Epithelial cell of proximal tubule (primary cell): ENCODE data around the gene XKRX. TPM values are rescaled to one million over a fixed set of nuclear protein-coding genes. Genes with fewer than 3 reads are reported as not detected.

Experiments used
- DNase-seq: peaks from one replicate; pipeline ENCODE4 v3.0.0-alpha.2; 2011; ENCODE audit warnings: low read depth
- H3K4me3 ChIP-seq: 2 replicates; pipeline ENCODE4 v1.5.1; 2011; ENCODE audit warnings: low read depth, mild to moderate bottlenecking, low read length
- CTCF ChIP-seq: conservative IDR thresholded peaks from 2 replicates; pipeline ENCODE4 v1.5.1; 2012; ENCODE audit warnings: low read depth, mild to moderate bottlenecking, low read length
- total RNA-seq: library from RNA; depleted of rRNA; stranded (reverse); fragments of >200 nt; gene quantifications from 2 replicates; pipeline ENCODE4 v1.2.3, GENCODE V29; 2015

The XKRX gene
- total RNA-seq, 1 donor from 2014 or later, result not detected

DNA sequence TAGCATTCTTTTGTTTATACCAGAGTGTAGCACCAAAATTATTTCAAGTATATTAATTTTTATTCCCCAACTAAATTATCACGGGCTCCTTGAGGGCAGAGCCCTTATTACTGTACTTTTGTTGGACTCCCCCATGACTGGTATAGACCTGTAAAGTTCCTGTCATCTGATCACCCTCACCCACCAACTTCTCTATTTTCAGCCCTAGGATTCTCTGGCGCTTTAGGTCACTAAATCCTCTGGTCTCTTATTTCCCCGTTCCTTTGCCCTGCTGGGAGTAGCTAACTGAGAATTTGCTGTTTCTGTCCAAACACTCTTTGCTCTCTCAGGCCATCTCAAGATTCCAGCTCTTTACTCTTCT, 3.2 kb upstream of the XKRX start:
- DNase-seq, result no peak
- no peak overlapping the region for H3K4me3 ChIP-seq
- TF ChIP-seq CTCF, result no peak

DNA sequence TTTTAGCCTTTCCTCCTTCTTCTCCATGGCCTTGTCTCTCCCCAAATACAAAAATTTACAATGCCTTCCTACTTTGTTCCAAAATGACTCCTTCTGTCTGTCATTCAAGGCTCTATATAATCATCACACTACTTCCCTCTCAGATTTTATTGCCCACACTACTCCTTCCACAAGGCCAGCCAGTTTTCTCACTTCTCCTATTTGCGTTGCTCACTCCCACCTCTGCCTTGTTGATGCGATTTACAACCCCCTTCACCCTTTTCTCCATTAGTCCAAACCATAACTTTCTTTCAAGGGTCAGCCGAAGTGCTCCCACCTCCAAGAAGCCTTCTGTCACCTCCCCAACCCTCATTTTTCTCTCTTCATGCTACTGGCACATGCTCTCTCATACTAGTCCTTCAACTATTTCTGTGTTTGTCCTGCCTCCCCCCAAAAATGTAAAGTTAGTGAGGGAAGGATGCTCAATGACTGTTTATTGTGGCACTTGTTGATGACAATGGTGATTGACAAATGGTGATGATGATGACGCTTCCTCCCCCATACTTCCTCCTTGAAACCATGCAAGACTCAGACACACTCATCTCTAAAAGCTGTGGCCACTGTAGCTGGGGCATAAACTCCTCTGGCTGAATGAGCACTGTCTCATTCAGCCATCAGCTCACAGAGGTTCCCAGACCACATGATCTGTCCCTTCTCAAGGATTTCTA, 2.7 kb upstream of the XKRX start:
- no peak overlapping the region for H3K4me3 ChIP-seq
- DNase-seq, result no peak
- no peak for TF ChIP-seq CTCF

- TF ChIP-seq CTCF, result no peak
- DNase-seq, result no peak
- H3K4me3 ChIP-seq, result no peak overlapping the region
Observed at GRCh38 chrX:100926453-100926852, 2.3 kb downstream of the XKRX start.

DNA sequence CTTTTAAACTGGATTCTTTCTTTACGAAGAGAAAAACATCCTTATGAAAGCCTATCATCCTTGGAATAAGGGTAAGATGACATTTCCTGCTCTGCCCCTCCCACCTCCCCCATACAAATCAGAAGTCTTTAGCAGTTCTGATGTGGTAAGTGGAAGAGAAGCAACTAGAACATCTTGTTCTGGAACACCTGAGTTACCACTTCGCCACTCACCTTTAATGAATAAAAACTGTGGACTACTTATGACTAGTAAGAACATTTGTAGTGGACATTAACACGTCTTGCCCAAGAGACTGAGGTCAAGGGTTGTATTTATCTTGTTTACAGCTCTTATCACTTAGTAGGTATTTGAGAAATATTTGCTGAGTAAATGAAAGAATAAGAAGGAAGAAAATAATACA, 4.3 kb downstream of the XKRX start:
- no peak for DNase-seq
- H3K4me3 ChIP-seq, result no peak overlapping the region
- no peak for TF ChIP-seq CTCF

DNA sequence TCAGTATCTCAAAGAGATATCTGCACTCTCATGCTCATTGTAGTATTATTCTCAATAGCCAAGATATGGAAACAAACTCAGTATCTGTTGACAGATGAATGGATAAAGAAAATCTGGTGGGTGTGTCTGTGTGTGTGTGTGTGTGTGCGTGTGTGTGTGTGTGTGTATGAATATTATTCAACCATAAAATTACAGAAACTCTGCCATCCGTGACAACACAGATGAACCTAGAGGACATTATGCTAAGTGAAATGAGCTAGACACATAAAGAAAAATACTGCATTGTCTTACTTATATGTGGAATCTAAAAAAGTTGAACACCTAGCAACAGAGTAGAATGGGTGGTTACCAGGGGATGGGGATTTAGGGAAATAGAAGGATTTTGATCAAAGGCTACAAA, 13.2 kb downstream of the XKRX start:
- no peak for TF ChIP-seq CTCF
- H3K4me3 ChIP-seq, result no peak overlapping the region
- DNase-seq, result no peak

DNA sequence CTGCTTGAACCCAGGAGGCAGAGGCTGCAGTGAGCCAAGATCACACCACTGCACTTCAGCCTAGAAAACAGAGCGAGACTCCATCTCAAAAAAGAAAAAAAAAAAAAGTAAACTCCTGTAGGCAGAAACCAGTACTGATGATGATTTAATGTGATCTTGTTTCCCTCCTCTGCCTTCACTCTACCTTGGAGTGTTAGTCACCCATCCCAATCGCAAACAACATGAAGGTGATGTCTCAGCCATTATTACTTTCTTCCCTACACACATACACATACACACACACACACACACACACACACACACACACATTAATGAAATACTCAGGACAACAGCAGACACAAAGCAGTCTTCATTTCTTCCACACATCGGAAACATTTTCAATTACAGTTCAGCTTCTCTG, 15.6 kb downstream of the XKRX start:
- no peak for DNase-seq
- TF ChIP-seq CTCF, result no peak
- H3K4me3 ChIP-seq, result no peak overlapping the region

DNA sequence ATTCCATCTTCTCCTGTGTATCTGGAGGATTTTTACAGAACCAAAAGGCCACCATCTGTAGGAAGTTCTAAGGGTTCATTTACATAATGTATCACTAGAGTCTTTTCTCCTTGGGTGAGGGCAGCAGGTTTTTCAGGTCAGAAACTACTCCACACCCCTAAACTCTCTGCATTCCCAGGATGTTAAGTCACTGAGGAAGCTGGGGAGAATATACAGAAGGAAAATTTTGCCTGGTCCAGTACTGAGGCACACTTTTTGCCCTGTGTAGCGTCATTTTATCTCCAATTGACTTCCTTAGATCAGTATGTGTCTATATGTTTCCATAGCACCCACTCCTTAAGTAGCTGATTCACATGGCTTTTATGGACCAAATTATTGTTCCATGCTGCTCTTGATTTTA, 17.0 kb downstream of the XKRX start:
- DNase-seq, result no peak
- TF ChIP-seq CTCF, result no peak
- H3K4me3 ChIP-seq, result no peak overlapping the region
